ENCODE results near the gene TSC1.

The TSC1 gene

DNA sequence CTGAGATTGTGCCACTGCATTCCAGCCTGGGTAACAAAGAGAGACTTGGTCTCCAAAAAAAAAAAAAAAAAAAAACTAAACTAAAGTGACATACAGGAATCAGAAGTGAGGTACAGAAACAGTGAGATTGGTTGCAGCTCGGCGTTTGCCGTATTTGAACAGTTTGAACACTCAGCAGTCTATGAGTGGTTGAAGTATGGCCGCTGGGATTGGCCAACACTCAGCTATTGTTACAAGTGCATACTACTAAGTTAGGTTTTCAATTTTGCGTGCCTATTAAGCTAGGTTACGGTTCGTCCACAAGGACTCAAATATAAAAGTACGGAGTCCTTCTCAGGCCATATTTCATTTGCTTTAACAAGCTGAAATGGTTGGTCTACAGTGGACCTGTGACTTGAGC is 3.3 kb upstream of the TSC1 start:
- no peak for TF ChIP-seq ZNF544 (tag by site-specific recombination; IDR thresholded peaks at IDR 0.05)
- TF ChIP-seq ZNF311 (tag by site-specific recombination; IDR thresholded peaks at IDR 0.05; ENCODE audit: borderline replicate concordance) = no peak
- no peak for TF ChIP-seq ZNF140 (tag by site-specific recombination; IDR thresholded peaks at IDR 0.05)
- no peak for TF ChIP-seq ZNF621 (tag by site-specific recombination; IDR thresholded peaks at IDR 0.05)
- TF ChIP-seq SETDB1 (IDR thresholded peaks at IDR 0.05; ENCODE audit: insufficient read length, low read length) = no peak
- no peak for TF ChIP-seq ZNF174 (tag by site-specific recombination; IDR thresholded peaks at IDR 0.05)
- no peak for TF ChIP-seq IKZF3 (tag by site-specific recombination; IDR thresholded peaks at IDR 0.05)
- TF ChIP-seq, protein P1, sequence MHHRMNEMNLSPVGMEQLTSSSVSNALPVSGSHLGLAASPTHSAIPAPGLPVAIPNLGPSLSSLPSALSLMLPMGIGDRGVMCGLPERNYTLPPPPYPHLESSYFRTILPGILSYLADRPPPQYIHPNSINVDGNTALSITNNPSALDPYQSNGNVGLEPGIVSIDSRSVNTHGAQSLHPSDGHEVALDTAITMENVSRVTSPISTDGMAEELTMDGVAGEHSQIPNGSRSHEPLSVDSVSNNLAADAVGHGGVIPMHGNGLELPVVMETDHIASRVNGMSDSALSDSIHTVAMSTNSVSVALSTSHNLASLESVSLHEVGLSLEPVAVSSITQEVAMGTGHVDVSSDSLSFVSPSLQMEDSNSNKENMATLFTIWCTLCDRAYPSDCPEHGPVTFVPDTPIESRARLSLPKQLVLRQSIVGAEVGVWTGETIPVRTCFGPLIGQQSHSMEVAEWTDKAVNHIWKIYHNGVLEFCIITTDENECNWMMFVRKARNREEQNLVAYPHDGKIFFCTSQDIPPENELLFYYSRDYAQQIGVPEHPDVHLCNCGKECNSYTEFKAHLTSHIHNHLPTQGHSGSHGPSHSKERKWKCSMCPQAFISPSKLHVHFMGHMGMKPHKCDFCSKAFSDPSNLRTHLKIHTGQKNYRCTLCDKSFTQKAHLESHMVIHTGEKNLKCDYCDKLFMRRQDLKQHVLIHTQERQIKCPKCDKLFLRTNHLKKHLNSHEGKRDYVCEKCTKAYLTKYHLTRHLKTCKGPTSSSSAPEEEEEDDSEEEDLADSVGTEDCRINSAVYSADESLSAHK (tag by site-specific recombination; IDR thresholded peaks at IDR 0.05) = no peak
- TF ChIP-seq ZNF423 (tag by site-specific recombination; IDR thresholded peaks at IDR 0.05) = no peak
- TF ChIP-seq ZNF350 (tag by site-specific recombination; IDR thresholded peaks at IDR 0.05) = no peak
- TF ChIP-seq, protein P2, sequence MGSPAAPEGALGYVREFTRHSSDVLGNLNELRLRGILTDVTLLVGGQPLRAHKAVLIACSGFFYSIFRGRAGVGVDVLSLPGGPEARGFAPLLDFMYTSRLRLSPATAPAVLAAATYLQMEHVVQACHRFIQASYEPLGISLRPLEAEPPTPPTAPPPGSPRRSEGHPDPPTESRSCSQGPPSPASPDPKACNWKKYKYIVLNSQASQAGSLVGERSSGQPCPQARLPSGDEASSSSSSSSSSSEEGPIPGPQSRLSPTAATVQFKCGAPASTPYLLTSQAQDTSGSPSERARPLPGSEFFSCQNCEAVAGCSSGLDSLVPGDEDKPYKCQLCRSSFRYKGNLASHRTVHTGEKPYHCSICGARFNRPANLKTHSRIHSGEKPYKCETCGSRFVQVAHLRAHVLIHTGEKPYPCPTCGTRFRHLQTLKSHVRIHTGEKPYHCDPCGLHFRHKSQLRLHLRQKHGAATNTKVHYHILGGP (tag by site-specific recombination; IDR thresholded peaks at IDR 0.05) = no peak
- TF ChIP-seq ZNF404 (tag by site-specific recombination; IDR thresholded peaks at IDR 0.05) = no peak
- no peak for TF ChIP-seq SCRT2 (tag by site-specific recombination; IDR thresholded peaks at IDR 0.05)
- POLR2A ChIA-PET = no interaction called here
- Histone ChIP-seq H3K9me3 (ENCODE audit: control insufficient read depth, insufficient read depth, low read depth, low read length) (no peaks in the 10 kb centered on the region), H3K36me3 (ENCODE audit: control insufficient read depth in 2 of 2, insufficient read depth in 1 of 2, low read length in 2 of 2) (no peaks in the 10 kb centered on the region), H3K27ac (ENCODE audit: extremely low read depth, low read depth, low read length) (no peak overlapping the region), H3K4me1 (ENCODE audit: control insufficient read depth, insufficient read depth, low read length) (peaks cover 4% of the 10 kb centered on the region; the same call in 1 of the 2 replicates), H3K4me3 (ENCODE audit: low read depth, low read length) (no peak overlapping the region)
- CTCF ChIA-PET = interaction anchor here (0.6 to 2.1 kb wide), 6 partner anchors 11 to 250 kb away, joined by 3 to 10 read pairs (median 4); no protein-coding TSS in a partner anchor

DNA sequence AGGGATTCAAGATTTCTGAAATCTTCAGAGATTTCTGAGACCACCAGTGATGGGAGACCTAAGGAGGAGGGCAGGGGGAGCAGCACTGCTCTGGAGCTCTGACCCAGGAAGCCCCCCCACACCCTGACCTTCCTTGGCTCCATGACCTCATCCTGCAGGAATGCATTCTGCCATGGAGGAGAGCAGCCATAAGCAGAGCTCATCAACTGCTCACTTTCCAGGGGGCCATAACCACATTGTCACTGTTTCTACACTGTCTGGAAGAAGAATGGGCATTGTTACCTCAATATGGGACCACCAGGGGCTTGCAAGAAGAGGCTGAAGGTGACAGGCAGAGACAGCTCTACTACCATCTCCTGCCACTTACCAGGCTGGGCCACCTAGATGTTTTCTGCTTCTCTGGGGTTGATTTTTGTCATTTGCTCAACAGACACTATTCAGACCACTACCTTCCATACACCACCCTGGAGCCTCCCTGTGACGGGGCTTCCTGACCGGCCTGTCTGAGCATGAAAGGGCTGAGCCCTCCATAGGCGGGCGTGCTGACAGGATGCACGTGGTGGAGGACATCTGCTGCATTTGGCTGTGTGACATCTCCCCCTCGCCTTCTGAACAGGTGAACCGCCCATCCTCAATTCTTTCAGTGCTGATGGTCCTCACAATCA is 2.3 kb upstream of the TSC1 start:
- ChIA-PET CTCF (interaction anchor here (0.6 to 2.1 kb wide), 6 partner anchors 11 to 45 kb away, joined by 3 to 10 read pairs (median 4); partner anchors contain the start of gene GFI1B), POLR2A (interaction anchor here (0.6 to 1.3 kb wide), 4 partner anchors 81 to 1574 kb away, joined by 3 to 10 read pairs (median 5); partner anchors contain the start of gene GTF3C5)
- Histone ChIP-seq H3K27ac (ENCODE audit: extremely low read depth, low read depth, low read length) (no peak overlapping the region), H3K4me1 (ENCODE audit: control insufficient read depth, insufficient read depth, low read length) (peaks cover 9% of the 10 kb centered on the region), H3K36me3 (ENCODE audit: control insufficient read depth in 2 of 2, insufficient read depth in 1 of 2, low read length in 2 of 2) (no peaks in the 10 kb centered on the region), H3K4me3 (ENCODE audit: low read depth, low read length) (no peak overlapping the region), H3K9me3 (ENCODE audit: control insufficient read depth, insufficient read depth, low read depth, low read length) (no peaks in the 10 kb centered on the region)
- TF ChIP-seq ZNF664 (tag by site-specific recombination; IDR thresholded peaks at IDR 0.05) (no peak), ZNF555 (tag by site-specific recombination; conservative IDR thresholded peaks at IDR 0.05) (no peak), ZNF426 (tag by site-specific recombination; IDR thresholded peaks at IDR 0.05) (no peak), GLIS2 (tag by site-specific recombination; IDR thresholded peaks at IDR 0.05) (peak; percentile 55), ZBTB21 (tag by site-specific recombination; IDR thresholded peaks at IDR 0.05) (0 out of 2 replicates have a peak, but pooled peaks have one; percentile 17), ZNF658 (tag by site-specific recombination; IDR thresholded peaks at IDR 0.05) (no peak), KLF1 (tag by site-specific recombination; IDR thresholded peaks at IDR 0.05) (no peak), ZNF610 (tag by site-specific recombination; IDR thresholded peaks at IDR 0.05; ENCODE audit: borderline replicate concordance) (no peak), GLI4 (tag by site-specific recombination; IDR thresholded peaks at IDR 0.05) (0 out of 2 replicates have a peak, but pooled peaks have one; percentile 23), ZNF24 (tag by site-specific recombination; IDR thresholded peaks at IDR 0.05) (no peak)
- TF ChIP-seq, protein P3, sequence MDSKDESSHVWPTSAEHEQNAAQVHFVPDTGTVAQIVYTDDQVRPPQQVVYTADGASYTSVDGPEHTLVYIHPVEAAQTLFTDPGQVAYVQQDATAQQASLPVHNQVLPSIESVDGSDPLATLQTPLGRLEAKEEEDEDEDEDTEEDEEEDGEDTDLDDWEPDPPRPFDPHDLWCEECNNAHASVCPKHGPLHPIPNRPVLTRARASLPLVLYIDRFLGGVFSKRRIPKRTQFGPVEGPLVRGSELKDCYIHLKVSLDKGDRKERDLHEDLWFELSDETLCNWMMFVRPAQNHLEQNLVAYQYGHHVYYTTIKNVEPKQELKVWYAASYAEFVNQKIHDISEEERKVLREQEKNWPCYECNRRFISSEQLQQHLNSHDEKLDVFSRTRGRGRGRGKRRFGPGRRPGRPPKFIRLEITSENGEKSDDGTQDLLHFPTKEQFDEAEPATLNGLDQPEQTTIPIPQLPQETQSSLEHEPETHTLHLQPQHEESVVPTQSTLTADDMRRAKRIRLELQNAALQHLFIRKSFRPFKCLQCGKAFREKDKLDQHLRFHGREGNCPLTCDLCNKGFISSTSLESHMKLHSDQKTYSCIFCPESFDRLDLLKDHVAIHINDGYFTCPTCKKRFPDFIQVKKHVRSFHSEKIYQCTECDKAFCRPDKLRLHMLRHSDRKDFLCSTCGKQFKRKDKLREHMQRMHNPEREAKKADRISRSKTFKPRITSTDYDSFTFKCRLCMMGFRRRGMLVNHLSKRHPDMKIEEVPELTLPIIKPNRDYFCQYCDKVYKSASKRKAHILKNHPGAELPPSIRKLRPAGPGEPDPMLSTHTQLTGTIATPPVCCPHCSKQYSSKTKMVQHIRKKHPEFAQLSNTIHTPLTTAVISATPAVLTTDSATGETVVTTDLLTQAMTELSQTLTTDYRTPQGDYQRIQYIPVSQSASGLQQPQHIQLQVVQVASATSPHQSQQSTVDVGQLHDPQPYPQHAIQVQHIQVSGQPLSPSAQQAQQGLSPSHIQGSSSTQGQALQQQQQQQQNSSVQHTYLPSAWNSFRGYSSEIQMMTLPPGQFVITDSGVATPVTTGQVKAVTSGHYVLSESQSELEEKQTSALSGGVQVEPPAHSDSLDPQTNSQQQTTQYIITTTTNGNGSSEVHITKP (tag by site-specific recombination; IDR thresholded peaks at IDR 0.05) = peak; percentile 61; the same call in 1 of the 2 replicates
- TF ChIP-seq, protein P4, sequence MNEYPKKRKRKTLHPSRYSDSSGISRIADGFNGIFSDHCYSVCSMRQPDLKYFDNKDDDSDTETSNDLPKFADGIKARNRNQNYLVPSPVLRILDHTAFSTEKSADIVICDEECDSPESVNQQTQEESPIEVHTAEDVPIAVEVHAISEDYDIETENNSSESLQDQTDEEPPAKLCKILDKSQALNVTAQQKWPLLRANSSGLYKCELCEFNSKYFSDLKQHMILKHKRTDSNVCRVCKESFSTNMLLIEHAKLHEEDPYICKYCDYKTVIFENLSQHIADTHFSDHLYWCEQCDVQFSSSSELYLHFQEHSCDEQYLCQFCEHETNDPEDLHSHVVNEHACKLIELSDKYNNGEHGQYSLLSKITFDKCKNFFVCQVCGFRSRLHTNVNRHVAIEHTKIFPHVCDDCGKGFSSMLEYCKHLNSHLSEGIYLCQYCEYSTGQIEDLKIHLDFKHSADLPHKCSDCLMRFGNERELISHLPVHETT (tag by site-specific recombination; IDR thresholded peaks at IDR 0.05) = 0 out of 2 replicates have a peak, but pooled peaks have one; percentile 23
